HFF-Myc (cell line): ENCODE data around the gene KLK14.

Experiments used
- DNase-seq: peaks from one replicate; pipeline ENCODE4 v3.0.0-alpha.2; 2011; ENCODE audit warnings: low read depth; ENCODE audit errors: extremely low read depth
- H3K4me3 ChIP-seq: replicated peaks from 2 replicates; pipeline ENCODE4 v1.5.1; 2011; ENCODE audit warnings: low read depth, mild to moderate bottlenecking, control low read depth, low read length
- CTCF ChIP-seq: IDR thresholded peaks from 2 replicates; pipeline ENCODE4 v1.5.1; 2012; ENCODE audit warnings: mild to moderate bottlenecking, low read depth, low read length, control low read depth; ENCODE audit errors: missing control alignments

The KLK14 gene

GRCh38 chr19:51036519-51036918, 46.2 kb downstream of the KLK14 start:
- DNase-seq: no peak
- no peak overlapping the region for H3K4me3 ChIP-seq
- TF ChIP-seq CTCF: no peak

DNA sequence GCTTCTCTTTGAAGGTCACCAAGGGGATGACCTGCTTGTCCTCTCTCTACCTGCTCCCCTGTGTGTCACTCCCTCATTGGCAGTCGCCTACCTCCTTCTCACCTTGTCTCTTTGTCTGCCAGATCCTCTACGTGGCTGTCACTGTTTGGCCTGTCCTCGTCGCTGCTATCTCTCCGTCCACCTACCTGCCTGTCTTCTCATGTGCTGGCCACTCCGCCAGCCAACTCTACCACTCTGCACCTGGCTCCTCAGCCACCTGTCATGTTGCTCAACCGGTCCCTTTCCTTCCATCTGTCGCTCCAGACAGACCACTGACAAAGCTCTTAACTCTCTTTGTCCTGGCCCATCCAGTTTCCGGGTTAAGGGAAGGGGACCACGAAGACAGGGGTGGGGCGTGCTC, 48.0 kb downstream of the KLK14 start, which contains the start of gene KLK12:
Gene KLK12 (minus strand): TSS at position 299 of the 400 bp plus-strand sequence. CDS start 381 bp downstream, outside the sequence.
- no peak for TF ChIP-seq CTCF
- H3K4me3 ChIP-seq: no peak within 1 kb of the TSS
- DNase-seq: no peak

- DNase-seq: no peak
- TF ChIP-seq CTCF: no peak
- H3K4me3 ChIP-seq: no peak overlapping the region
These were observed 50.8 kb downstream of the KLK14 start for GRCh38 chr19:51031880-51032225.

DNA sequence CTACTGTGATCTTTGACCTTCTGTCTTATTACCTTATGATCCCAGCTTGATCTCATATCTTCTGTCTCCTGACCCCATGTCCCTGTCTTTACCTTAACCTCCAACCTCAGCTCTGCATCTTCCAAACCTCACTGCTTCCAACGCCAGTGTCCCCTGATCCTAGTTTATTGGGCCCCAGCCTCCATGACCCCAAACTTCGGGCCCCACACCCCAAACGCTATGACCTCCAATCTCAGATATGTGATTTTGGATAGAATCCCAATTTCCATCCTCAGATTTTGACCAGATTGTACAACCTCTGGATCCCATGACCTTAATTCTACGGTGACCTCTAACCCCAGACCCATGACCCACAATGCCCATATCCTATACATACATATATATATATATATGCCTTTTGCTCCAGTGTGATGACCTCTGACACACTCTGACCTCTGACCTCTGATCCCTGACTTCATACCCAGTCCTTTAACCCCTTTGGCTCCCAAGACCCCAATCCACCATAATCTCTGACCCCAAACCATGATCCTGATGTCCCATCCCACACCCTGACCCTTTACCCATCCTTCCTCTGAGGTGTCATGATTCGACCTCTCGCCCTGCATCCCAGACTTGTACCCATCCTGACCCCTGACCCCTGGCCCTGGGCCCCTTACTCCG, 51.3 kb downstream of the KLK14 start:
- no peak for DNase-seq
- H3K4me3 ChIP-seq: no peak overlapping the region
- no peak for TF ChIP-seq CTCF

- no peak overlapping the region for H3K4me3 ChIP-seq
- no peak for DNase-seq
- TF ChIP-seq CTCF: no peak
These were observed 52.1 kb downstream of the KLK14 start for GRCh38 chr19:51030631-51031030.

DNA sequence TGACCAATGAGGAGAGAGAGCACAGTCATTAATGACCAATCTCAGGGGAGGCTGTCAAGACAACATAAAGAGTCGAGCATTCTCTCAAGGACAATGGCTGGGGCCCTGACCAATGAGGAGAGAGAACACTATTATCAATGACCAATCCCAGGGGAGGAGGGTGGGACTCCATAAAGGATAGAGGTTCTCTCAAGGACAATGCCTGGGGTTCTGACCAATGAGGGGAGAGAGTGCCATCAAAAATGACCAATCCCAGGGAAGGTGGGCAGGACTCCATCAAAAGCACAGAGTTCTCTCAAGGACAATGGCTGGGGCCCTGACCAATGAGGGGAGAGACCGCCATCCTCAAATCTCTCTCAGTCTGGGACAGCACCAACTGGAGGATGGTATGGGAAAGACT, 53.0 kb downstream of the KLK14 start:
- no peak for TF ChIP-seq CTCF

More for the DNA sequence above, 53.0 kb downstream of the KLK14 start:
- DNase-seq: no peak
- H3K4me3 ChIP-seq: no peak overlapping the region
